Stimulated activated CD4-positive, alpha-beta T cell treated with anti-CD3 and anti-CD28 coated beads, TNF-alpha, amount 100 ng/mL, for 48 hours (primary cell): ENCODE results near the gene P2RY12.

Experiments
- DNase-seq, 3 donors: peaks; one replicate each; pipeline ENCODE4 v3.0.0-alpha.2; 2020; ENCODE audit warnings: low read depth in 3 of 3

Gene P2RY12

GRCh38 chr3:151346292-151346691, 38.3 kb downstream of the P2RY12 start:
- no peak for DNase-seq

DNA sequence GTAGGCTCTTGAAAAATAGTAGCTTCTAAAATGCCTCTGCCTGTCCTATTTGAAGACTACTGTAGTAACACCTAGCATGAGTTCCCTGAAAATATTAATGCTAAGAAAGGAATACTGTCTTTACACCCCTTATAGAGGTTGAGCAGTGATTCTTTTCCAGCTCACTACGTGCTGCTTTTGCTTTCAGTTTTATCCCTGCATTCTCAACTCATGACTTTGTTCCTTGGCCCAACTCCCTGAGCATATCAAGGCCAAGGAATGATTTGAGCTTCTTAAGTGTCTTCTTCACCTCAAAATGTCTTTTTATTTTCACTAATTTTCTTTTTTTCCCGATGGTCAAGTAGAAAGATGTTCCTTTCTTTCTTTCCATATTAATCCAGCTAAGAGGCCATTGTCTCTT, 38.7 kb downstream of the P2RY12 start:
- DNase-seq: no peak

DNA sequence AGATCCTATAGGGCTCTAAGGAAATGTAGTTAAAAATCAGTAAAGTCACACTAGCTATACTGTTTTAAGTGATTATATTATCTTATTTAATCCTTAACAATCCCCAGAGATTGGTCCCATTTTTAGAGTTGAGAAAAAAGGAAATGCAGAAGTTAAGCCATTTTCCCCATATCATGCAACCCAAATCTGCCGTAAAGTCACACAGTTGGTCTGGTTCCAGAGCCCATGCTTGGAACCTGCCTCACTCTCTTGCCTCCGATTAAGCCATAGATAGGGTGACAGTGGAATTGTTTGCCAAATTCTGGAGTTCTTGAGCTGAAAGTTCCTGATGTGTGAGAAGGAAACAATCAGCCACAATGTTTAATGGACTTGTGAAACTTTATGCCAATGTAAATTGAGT, 52.9 kb downstream of the P2RY12 start:
- DNase-seq: no peak

DNA sequence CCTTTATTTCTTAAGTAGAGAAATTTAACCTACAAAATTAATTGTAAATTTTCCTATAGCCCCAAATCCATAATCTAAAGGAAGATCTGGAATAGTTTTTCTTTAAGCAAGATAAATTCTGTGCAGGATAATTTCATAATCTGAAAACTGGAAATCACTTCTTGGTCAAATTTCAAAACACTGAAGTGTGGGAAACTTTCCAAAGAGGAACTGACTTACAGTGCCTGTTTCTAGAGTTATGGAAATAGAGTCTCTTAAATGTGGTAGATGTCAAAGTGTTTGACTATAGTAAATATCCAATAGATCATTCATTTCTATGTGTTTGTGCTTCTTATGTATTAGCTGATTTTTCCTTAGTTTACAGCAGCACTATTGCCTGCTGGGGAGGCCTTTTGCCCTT, 53.7 kb downstream of the P2RY12 start:
- DNase-seq: no peak

DNA sequence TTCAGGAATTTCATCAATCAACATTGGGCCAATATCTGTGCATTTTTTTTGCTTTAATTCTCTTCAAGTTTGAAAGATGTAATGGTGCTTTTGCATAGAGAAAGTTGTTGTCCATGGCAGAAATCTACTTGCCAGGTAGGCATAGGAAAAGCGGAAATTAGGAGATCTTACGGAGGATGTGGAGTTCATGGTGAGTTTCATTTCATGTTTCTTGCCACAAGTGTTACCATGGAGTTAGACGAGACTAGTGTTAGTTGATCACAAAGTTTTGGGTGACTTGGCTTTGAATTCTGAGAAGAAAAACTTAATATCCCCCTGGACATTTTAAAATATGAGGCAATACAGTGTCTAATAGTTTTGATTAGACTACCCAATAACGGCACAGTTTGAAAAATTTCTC, 54.2 kb downstream of the P2RY12 start:
- no peak for DNase-seq

GRCh38 chr3:151329363-151329762, 55.2 kb downstream of the P2RY12 start, which contains the start of gene P2RY13:
Gene P2RY13 (minus strand): TSS chr3:151329549. CDS start chr3:151329528, 21 bp downstream.
- DNase-seq: no peak

- no peak for DNase-seq
These were observed 56.1 kb downstream of the P2RY12 start for GRCh38 chr3:151328298-151328995.

DNA sequence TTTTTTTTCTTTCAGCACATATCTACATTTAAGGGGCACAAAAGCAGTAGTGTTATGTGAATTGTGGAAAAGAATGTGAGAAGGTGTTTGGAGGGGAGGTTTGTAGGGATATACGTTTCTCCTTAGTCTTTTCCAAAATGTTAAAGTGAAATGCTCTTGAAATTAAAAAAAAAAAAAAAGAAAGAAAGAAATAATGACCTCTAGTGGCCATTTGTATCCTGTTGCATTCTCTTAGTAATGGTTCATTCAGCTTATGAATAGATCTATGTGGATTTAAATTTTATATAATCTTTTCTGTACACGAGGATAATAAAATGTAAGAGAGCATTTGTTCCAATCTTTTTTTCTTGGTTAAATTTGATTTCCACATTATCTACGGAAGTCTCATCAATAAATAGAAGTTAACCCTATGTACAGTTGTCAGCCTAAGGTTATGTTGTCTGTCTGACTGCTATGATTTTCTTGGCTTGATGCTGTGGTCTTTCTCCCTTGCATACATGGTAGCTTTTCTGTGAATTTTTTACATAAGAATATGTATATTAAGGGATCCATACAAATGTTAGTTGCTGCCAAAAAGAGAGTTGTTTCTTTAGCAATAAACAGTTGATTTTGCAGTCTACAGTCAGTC, 56.9 kb downstream of the P2RY12 start:
- no peak for DNase-seq

DNA sequence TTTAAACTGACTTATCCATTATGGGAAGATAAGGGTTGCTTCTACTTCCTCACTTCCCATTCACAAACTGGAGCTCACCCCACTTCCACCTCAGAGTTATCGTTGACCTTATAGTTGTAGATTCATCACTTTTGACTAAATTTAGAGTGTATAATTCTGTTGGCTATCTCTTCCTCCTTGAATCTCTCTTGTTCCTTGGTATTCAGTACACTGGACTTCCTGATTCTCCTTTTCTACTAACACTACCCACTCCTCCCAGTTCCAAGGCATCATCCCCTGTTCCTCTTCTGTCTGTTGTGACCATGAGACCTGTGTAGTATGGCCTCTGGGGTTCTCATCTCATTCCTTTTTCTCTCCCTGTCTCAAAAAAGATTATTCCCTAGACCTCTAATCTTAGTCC, 62.0 kb downstream of the P2RY12 start:
- DNase-seq: no peak

DNA sequence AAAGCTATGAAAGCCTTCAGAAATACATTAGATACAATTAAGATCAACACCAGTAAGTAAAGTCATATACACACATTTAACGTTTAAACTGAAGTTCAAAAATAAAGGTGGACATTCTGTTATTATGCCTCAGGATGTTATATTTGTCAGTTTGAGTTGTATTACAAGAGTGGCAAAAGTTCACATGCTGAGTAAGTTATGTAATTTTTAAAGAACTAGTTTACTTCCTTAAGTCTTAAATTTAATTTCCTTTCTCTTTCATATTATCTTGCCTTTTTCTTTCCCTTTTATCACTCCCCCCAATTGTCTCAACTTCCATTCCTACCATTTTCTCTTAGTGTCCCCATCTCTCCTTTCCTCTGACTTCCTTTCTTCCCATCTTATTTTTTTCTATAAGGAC, 63.0 kb downstream of the P2RY12 start:
- no peak for DNase-seq

DNA sequence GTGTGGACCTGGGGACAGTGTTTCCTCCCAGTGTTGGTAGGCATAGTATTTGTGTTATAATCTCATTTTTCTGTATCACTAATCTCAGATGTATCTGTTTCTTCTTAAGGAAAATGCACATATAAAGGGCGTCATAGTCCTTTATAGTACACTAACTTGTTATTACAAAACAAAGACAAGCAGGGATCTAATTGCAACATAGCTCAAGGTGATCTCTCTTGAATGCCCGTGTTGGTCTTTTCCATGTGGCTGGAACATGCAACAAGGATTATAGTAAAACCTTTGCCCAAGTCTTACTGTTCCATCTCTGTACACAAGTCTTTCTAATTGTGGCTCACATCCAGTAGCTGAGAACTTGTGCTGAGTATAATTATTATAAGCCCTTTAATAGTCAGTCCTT, 64.4 kb downstream of the P2RY12 start:
- DNase-seq: no peak

GRCh38 chr3:151319628-151320027, 64.9 kb downstream of the P2RY12 start:
- DNase-seq: no peak

DNA sequence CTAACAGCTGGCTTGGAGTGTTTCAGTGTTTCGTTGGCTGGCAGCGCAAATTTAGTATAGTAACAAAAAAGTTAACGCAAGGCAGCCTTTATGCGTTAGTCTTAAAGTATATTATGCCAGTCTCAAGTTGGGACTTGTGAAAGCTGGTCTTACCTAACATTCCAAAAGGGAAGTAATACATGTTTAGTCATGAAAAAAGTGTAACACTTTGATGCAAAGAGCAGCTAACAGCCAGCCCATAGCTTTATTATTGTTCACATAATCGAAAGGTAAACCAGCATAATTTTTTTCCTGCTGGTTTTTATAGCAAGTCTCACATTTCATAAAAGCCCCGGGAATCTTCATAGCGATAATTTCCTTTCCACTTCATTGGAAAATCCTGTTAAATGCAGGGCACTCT, 65.6 kb downstream of the P2RY12 start:
- no peak for DNase-seq

- DNase-seq: no peak
These were observed 66.2 kb downstream of the P2RY12 start for GRCh38 chr3:151318313-151318712.

- DNase-seq: peak in 1 of 3 donors; percentile 26
These were observed 68.1 kb downstream of the P2RY12 start, which contains the start of gene GPR87 for GRCh38 chr3:151316267-151316991. Gene GPR87 (minus strand): TSS chr3:151316820. CDS start chr3:151300100, 16,720 bp downstream.

- no peak for DNase-seq
These were observed 68.7 kb downstream of the P2RY12 start for GRCh38 chr3:151315846-151316245.

DNA sequence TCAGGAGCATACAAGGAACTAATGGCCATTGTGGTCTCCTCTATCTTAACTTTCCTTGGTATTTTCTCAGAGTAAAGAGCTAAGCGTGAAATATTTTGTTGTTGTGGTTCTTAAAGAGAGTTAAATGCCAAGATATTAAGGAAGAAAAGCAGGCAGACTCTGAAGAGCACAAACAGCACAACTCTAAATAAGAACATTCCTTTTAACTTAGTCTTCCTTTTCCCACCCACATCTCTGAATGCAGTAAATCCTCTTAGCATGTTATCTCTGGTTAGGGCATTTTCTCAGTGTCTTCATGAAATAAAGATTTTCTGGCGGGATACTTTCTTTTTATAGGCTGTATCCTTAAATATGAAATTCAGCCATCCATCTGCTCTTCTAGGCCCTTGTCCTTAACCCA, 69.4 kb downstream of the P2RY12 start:
- no peak for DNase-seq

GRCh38 chr3:151314593-151314992, 70.0 kb downstream of the P2RY12 start:
- DNase-seq: no peak

GRCh38 chr3:151314137-151314536, 70.4 kb downstream of the P2RY12 start:
- no peak for DNase-seq

DNA sequence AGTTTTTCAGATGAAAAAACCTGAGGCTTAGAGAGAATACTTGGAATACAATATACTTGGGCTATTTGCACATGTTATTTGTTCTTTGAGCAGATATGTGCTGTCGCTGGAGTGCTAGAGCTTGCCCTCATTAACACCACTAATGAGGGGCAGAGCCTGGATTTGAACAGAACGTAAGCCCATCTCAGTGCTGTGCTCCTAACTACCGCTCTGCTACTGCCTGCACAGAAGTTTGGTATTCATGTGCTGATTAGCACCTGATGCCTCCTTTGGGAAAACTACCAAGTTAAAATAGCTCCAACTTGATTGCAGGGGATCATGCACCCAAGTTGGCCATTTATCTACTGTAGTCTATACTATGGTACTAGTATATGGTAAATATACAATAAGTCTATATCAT, 71.6 kb downstream of the P2RY12 start:
- DNase-seq: no peak

- no peak for DNase-seq
These were observed 75.0 kb downstream of the P2RY12 start for GRCh38 chr3:151309566-151309965.

DNA sequence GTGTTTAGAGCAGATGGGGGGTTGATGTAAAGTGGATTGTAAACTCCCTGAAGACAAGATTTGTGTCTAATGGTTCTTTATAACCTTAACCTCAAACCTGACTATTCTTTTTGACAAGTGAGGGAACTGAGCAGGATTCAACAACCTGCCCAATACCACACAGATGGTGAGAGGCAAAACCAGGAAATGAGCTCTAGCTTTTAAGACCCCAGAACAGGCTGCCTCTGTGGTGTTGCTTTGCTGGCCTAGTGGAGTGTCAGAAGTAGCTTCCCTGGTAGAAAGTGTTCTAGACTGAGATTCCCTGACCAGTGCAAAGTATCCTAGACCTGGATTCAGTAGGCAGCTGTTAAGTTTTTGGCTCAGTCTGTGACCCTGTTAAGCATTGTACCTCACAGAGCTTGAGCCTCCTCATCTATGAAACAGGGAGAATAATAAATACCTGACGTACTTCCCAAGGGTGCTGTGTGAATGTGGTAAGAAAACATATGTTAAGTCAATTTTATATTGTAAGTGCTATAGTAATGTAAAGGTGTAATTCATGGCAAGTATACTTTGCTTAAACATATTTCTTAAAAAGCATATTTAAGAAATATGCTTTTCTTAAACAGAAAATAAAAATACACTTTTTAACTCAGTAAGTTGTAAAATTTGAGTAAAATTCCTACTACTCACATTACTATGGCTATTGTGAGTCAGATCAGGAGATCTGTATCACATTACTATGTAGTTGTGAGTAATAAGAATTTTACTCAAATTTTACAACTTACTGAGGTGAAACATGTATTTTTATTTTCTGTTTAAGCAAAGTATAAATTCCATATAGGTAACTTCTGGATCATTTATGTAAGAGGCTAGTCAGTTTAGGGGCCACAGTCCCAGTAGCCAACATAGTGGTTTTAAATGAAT, 76.7 kb downstream of the P2RY12 start:
- no peak for DNase-seq
